ENCODE results near the gene GNG2. TPM values are rescaled to one million over a fixed set of nuclear protein-coding genes. Genes with fewer than 3 reads are reported as not detected.

The GNG2 gene
- total and polyA plus RNA-seq, 10 of the 15 experiments (the other 5 are each of a cell fraction or from before 2014, with no cell fraction given) = 31.6 to 114 (median 66.4) TPM

DNA sequence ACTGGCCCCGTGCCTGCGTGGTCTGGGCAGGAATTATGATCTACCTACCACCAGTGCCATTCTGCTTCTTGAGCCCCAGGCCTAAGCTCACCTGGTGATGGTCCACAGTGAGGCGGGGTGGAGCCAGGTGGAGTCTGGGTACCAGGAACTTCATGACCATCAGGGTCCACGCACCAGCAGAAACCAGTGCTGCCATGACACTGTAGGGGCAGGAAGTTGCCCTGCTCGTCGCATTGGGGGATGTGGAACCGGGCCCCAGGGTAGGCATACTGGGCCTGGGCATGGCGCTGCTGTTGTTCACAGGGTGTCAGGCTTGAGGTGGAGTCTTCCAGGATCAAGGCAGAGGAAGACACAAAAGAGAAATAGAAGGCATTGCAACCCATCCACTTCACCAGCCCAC, 158.6 kb downstream of the GNG2 start:
- ATAC-seq (no peak), FAIRE-seq (no peak), DNase-seq (ENCODE audit: low read depth, low spot score) (no peak)
- ChIA-PET CTCF (interaction anchor here (1.3 to 1.4 kb wide), 2 partner anchors 10 to 24 kb away, joined by 3 read pairs; no protein-coding TSS in a partner anchor), RAD21 (ENCODE audit: unreplicated experiment) (no interaction called here), POLR2A (no interaction called here), SMC1A (ENCODE audit: uncharacterized antibody, unreplicated experiment) (interaction anchor here (0.9 kb wide), 1 partner anchor 23 kb away, joined by 3 read pairs; no protein-coding TSS in a partner anchor)
- H3K27me3 ChIP-seq (replicated peaks in 1 of 2; ENCODE audit: control insufficient read depth in 2 of 2, insufficient read depth in 2 of 2, low read length in 1 of 2) = no peaks in the 10 kb centered on the region
- no TSS peak for BruUV-seq (replicated peaks)
- TF ChIP-seq MYB (IDR thresholded peaks at IDR 0.05; ENCODE audit: borderline replicate concordance, low read depth, low read length) (no peak), MEF2A (IDR thresholded peaks at IDR 0.05; ENCODE audit: insufficient read depth, low read depth, low read length) (no peak)
- in situ Hi-C loops (cut with MboI) (no loop called here), intact Hi-C loops (cut with micrococcal nuclease; ENCODE audit: unreplicated experiment) (no loop called here)
- H3K4me2 ChIP-seq (ENCODE audit: control insufficient read depth, insufficient read depth) = no peak overlapping the region
- no peak overlapping the region for H3K4me3 ChIP-seq
- H3K36me3 ChIP-seq (ENCODE audit: control insufficient read depth in 2 of 2, insufficient read depth in 2 of 2, low read length in 1 of 2) = no peaks in the 10 kb centered on the region
- no peaks in the 10 kb centered on the region for H3K9me3 ChIP-seq (replicated peaks; ENCODE audit: control insufficient read depth, insufficient read depth, low read length)
- H3K9ac ChIP-seq (ENCODE audit: control insufficient read depth, insufficient read depth, low read length) = no peak overlapping the region
- no peaks in the 10 kb centered on the region for H4K20me1 ChIP-seq (ENCODE audit: control insufficient read depth, insufficient read depth)
- H3K27ac ChIP-seq (ENCODE audit: control insufficient read depth, insufficient read depth) = no peak overlapping the region
- no peak overlapping the region for H2AFZ ChIP-seq (ENCODE audit: control insufficient read depth, low read depth, low read length)
- H3K79me2 ChIP-seq (ENCODE audit: control insufficient read depth, insufficient read depth, low read length) = no peaks in the 10 kb centered on the region
- 82% methylated on average over 8 of the region's 8 CpGs for WGBS (ENCODE audit: insufficient coverage, insufficient replicate concordance, low lambda C conversion rate, missing lambda C conversion rate)
- peaks cover 12% of the 10 kb centered on the region for H3K4me1 ChIP-seq (ENCODE audit: control insufficient read depth, insufficient read depth, low read length)

Other genes with a start within 250 kb of the GNG2 start
- gene FRMD6, start 208.7 kb upstream of the GNG2 start, total RNA-seq (2014; rRNA removed) = 4.0 and 7.8 TPM in 2 replicates
- gene FRMD6, start 208.7 kb upstream of the GNG2 start, total RNA-seq (2014; rRNA removed; fragmentation: Illumina TruSeq; extraction: Trizol) = 3.5 and 5.5 TPM in 2 replicates
- 3.9 and 6.7 TPM in 2 replicates for gene FRMD6, start 208.7 kb upstream of the GNG2 start, total RNA-seq (2021)
- gene FRMD6, start 208.7 kb upstream of the GNG2 start, polyA plus RNA-seq (2011; rRNA removed) = 0.76 and 0.86 TPM in 2 replicates
- 3.1 and 3.5 TPM in 2 replicates for gene FRMD6, start 208.7 kb upstream of the GNG2 start, polyA plus RNA-seq (2014; fragmentation: Illumina TruSeq; extraction: Trizol)
- 1 to 10 TPM; 1.1 to 1.6 TPM for gene FRMD6, start 208.7 kb upstream of the GNG2 start, polyA plus RNA-seq (2014; fragmentation: Nextera tagmentation; extraction: Ambion mirVana)
- gene FRMD6, start 208.7 kb upstream of the GNG2 start, polyA plus RNA-seq (2014; rRNA removed) = 3.2 and 3.9 TPM in 2 replicates
- gene FRMD6, start 208.7 kb upstream of the GNG2 start, polyA plus RNA-seq (2016; fragmentation: Nextera tagmentation; extraction: Ambion mirVana) = 1 to 10 TPM; 5.2 to 6.6 TPM
- gene RTRAF, start 128.9 kb downstream of the GNG2 start, total RNA-seq (2014; rRNA removed) = 336 and 339 TPM in 2 replicates
- gene RTRAF, start 128.9 kb downstream of the GNG2 start, total RNA-seq (2014; rRNA removed; fragmentation: Illumina TruSeq; extraction: Trizol) = 385 and 416 TPM in 2 replicates
- 248 and 265 TPM in 2 replicates for gene RTRAF, start 128.9 kb downstream of the GNG2 start, total RNA-seq (2021)
- gene RTRAF, start 128.9 kb downstream of the GNG2 start, polyA plus RNA-seq (2011; rRNA removed) = 333 and 409 TPM in 2 replicates
- gene RTRAF, start 128.9 kb downstream of the GNG2 start, polyA plus RNA-seq (2014; fragmentation: Illumina TruSeq; extraction: Trizol) = 331 and 366 TPM in 2 replicates
- 100 to 1,000 TPM; 358 to 395 TPM for gene RTRAF, start 128.9 kb downstream of the GNG2 start, polyA plus RNA-seq (2014; fragmentation: Nextera tagmentation; extraction: Ambion mirVana)
- gene RTRAF, start 128.9 kb downstream of the GNG2 start, polyA plus RNA-seq (2014; rRNA removed) = 328 and 371 TPM in 2 replicates
- gene RTRAF, start 128.9 kb downstream of the GNG2 start, polyA plus RNA-seq (2016; fragmentation: Nextera tagmentation; extraction: Ambion mirVana) = 100 to 1,000 TPM; 512 to 540 TPM
- not detected in 2 replicates for gene NID2, start 208.4 kb downstream of the GNG2 start, total RNA-seq (2014; rRNA removed)
- not detected in 2 replicates for gene NID2, start 208.4 kb downstream of the GNG2 start, total RNA-seq (2014; rRNA removed; fragmentation: Illumina TruSeq; extraction: Trizol)
- 0.23 and 0.27 TPM in 2 replicates for gene NID2, start 208.4 kb downstream of the GNG2 start, total RNA-seq (2021)
- gene NID2, start 208.4 kb downstream of the GNG2 start, polyA plus RNA-seq (2011; rRNA removed) = 0.46 and 0.49 TPM in 2 replicates
- not detected in 2 replicates for gene NID2, start 208.4 kb downstream of the GNG2 start, polyA plus RNA-seq (2014; fragmentation: Illumina TruSeq; extraction: Trizol)
- under 1 TPM; 0.11 to 0.16 TPM for gene NID2, start 208.4 kb downstream of the GNG2 start, polyA plus RNA-seq (2014; fragmentation: Nextera tagmentation; extraction: Ambion mirVana)
- gene NID2, start 208.4 kb downstream of the GNG2 start, polyA plus RNA-seq (2014; rRNA removed) = 0.04 TPM in 1 of 2 replicates, not detected in the other
- under 1 TPM; 0.40 to 0.43 TPM for gene NID2, start 208.4 kb downstream of the GNG2 start, polyA plus RNA-seq (2016; fragmentation: Nextera tagmentation; extraction: Ambion mirVana)